Endodermal cell (in vitro differentiated cells): ENCODE data around the gene ZNF865. TPM values are rescaled to one million over a fixed set of nuclear protein-coding genes. Genes with fewer than 3 reads are reported as not detected.
A peak's percentile ranks its signal among the peaks of the same experiment; 100 is the strongest.

Experiments
- DNase-seq: peaks from one replicate; pipeline ENCODE4 v3.0.0-alpha.2; 2017
- H3K27ac ChIP-seq: 2 replicates; pipeline ENCODE4 v1.5.1; 2013; ENCODE audit warnings: mild to moderate bottlenecking, low read depth, low read length, moderate library complexity
- H3K27me3 ChIP-seq: 2 replicates; pipeline ENCODE4 v1.6.1; 2013; ENCODE audit warnings: mild to moderate bottlenecking, low read length, moderate library complexity; ENCODE audit not compliant: insufficient read depth, control insufficient read depth, poor library complexity, severe bottlenecking
- H3K36me3 ChIP-seq: 2 replicates; pipeline ENCODE4 v1.7.0; 2013; ENCODE audit warnings: mild to moderate bottlenecking, low read length, moderate library complexity; ENCODE audit not compliant: control insufficient read depth, insufficient read depth
- H3K4me1 ChIP-seq: one replicate; pipeline ENCODE4 v1.7.0; 2013; ENCODE audit warnings: low read length; ENCODE audit not compliant: control insufficient read depth, insufficient read depth
- H3K4me3 ChIP-seq: 2 replicates; pipeline ENCODE4 v1.5.1; 2013; ENCODE audit warnings: mild to moderate bottlenecking, low read length, moderate library complexity
- H3K9ac ChIP-seq: 2 replicates; pipeline ENCODE4 v1.6.1; 2013; ENCODE audit warnings: mild to moderate bottlenecking, low read length, moderate library complexity; ENCODE audit not compliant: poor library complexity, severe bottlenecking; ENCODE audit errors: extremely low read depth
- H3K9me3 ChIP-seq: 2 replicates; pipeline ENCODE4 v1.6.1; 2013; ENCODE audit warnings: mild to moderate bottlenecking, low read length, moderate library complexity; ENCODE audit not compliant: control insufficient read depth
- H3K27ac Mint-ChIP-seq: 2 replicates; pipeline ENCODE4 v1.8.0; 2020; ENCODE audit warnings: mixed read lengths
- H3K27me3 Mint-ChIP-seq: 2 replicates; pipeline ENCODE4 v1.8.0; 2021; ENCODE audit warnings: mild to moderate bottlenecking, mixed read lengths; ENCODE audit not compliant: insufficient read depth
- H3K36me3 Mint-ChIP-seq: 2 replicates; pipeline ENCODE4 v1.8.0; 2020; ENCODE audit warnings: low read depth, mixed read lengths
- H3K4me1 Mint-ChIP-seq: 2 replicates; pipeline ENCODE4 v1.8.0; 2020; ENCODE audit warnings: mixed read lengths
- H3K4me3 Mint-ChIP-seq: 2 replicates; pipeline ENCODE4 v1.8.0; 2020; ENCODE audit warnings: mild to moderate bottlenecking, moderate library complexity, mixed read lengths
- H3K9me3 Mint-ChIP-seq: 2 replicates; pipeline ENCODE4 v1.8.0; 2020; ENCODE audit warnings: mild to moderate bottlenecking, mixed read lengths
- CTCF ChIP-seq: fragments of 200-600 bp; sonication (generic); conservative IDR thresholded peaks from 2 replicates; pipeline ENCODE4 v1.5.0; 2021; ENCODE audit warnings: antibody characterized with exemption, mild to moderate bottlenecking
- WGBS, 2 experiments: methylation state at CpG; one replicate each; pipeline versions ENCODE4 v1.1.5 to v1.1.7; 2013; ENCODE audit warnings: missing lambda C conversion rate in 2 of 2, mixed read lengths in 1 of 2; ENCODE audit not compliant: insufficient coverage in 1 of 2, insufficient read length in 1 of 2; 5-methylcytosine and 5-hydroxymethylcytosine counted together
- total RNA-seq, 2 donors: library from RNA; stranded (reverse); fragmentation: NEBNext Ultra II Directional in 1 of 2; extraction: Animal tissue kit (Norgen Biotek cat#: 25700) in 1 of 2; gene quantifications; 2 replicates in 1 of 2; 3 replicates in 1 of 2; pipeline ENCODE4 v1.2.1, GENCODE V29; 2021

The ZNF865 gene
- total RNA-seq, 2 donors from 2014 or later, result 14.5 to 14.9 TPM

DNA sequence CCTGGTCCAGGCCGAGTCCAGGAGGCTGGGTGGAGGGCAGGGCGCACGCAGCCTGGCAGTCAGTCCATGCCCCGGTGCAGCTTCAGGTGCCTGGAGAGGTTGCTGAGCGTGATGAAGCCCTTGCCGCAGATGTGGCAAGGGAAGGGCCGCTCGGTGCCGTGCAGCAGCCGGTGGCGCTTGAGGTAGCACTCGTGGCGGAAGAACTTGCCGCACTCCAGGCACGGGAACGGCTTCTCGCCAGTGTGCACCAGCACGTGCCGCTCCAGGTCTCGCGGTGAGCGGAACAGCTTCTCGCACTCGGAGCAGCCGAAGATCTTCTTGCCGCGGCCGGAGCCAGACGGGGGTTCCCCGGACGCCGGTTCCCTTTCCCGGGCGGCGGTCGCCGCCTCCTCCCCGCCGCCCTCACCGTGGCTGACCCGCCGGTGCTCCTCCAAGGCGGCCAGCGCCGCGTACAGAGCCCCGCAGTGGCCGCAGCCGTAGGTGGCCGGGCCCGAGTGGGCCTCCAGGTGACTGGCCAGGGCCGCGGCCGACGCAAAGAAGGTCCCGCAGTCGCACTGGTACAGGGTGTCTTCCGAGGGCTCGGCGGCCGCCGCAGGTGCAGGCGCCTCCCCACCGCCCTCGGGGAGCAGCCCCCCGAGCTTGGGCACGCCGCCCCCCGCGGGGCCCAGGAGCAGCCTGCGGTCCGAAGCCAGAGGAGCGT lies 12.9 kb upstream of the ZNF865 start:
- H3K4me1 Mint-ChIP-seq, result peaks cover 9% of the 10 kb centered on the region
- WGBS, 2 experiments, result 95% methylated on average over 57 to 73 of the region's 73 CpGs
- no peak for TF ChIP-seq CTCF
- no peak for DNase-seq
- H3K27me3 Mint-ChIP-seq, result peaks cover 21% of the 10 kb centered on the region
- H3K4me3 Mint-ChIP-seq, result no peak overlapping the region
- Histone ChIP-seq H3K36me3 (peaks cover 34% of the 10 kb centered on the region), H3K4me3 (no peak overlapping the region), H3K27ac (no peak overlapping the region), H3K27me3 (no peaks in the 10 kb centered on the region), H3K9ac (no peak overlapping the region), H3K4me1 (no peaks in the 10 kb centered on the region), H3K9me3 (no peaks in the 10 kb centered on the region)
- H3K36me3 Mint-ChIP-seq, result peaks cover 39% of the 10 kb centered on the region
- no peak overlapping the region for H3K27ac Mint-ChIP-seq
- no peaks in the 10 kb centered on the region for H3K9me3 Mint-ChIP-seq

- Histone ChIP-seq H3K4me1 (no peaks in the 10 kb centered on the region), H3K9me3 (no peaks in the 10 kb centered on the region), H3K9ac (no peak overlapping the region), H3K27me3 (no peaks in the 10 kb centered on the region), H3K36me3 (peaks cover 34% of the 10 kb centered on the region), H3K27ac (no peak overlapping the region), H3K4me3 (no peak overlapping the region)
- Mint-ChIP-seq H3K4me1 (peaks cover 9% of the 10 kb centered on the region), H3K9me3 (no peaks in the 10 kb centered on the region), H3K27me3 (peaks cover 21% of the 10 kb centered on the region), H3K4me3 (no peak overlapping the region), H3K36me3 (peaks cover 39% of the 10 kb centered on the region), H3K27ac (peak overlapping the region; percentile 44)
- peak; percentile 72 for DNase-seq
- TF ChIP-seq CTCF, result peak; percentile 16
- WGBS, 2 experiments, result 96 to 97% methylated on average over 43 to 68 of the region's 68 CpGs
These were observed 12.2 kb upstream of the ZNF865 start for GRCh38 chr19:55593096-55593772.

GRCh38 chr19:55594996-55595545 lies 10.4 kb upstream of the ZNF865 start:
- peaks cover 44% of the 10 kb centered on the region for H3K36me3 Mint-ChIP-seq
- Histone ChIP-seq H3K36me3 (peaks cover 34% of the 10 kb centered on the region), H3K9me3 (no peaks in the 10 kb centered on the region), H3K27me3 (no peaks in the 10 kb centered on the region), H3K9ac (no peak overlapping the region), H3K27ac (no peak overlapping the region), H3K4me1 (no peaks in the 10 kb centered on the region), H3K4me3 (no peak overlapping the region)
- no peak for TF ChIP-seq CTCF
- H3K27ac Mint-ChIP-seq, result no peak overlapping the region
- no peak for DNase-seq
- peaks cover 18% of the 10 kb centered on the region for H3K27me3 Mint-ChIP-seq
- peaks cover 7% of the 10 kb centered on the region for H3K4me1 Mint-ChIP-seq
- peaks cover 4% of the 10 kb centered on the region for H3K9me3 Mint-ChIP-seq
- H3K4me3 Mint-ChIP-seq, result no peak overlapping the region
- 84 to 92% methylated on average over 3 to 4 of the region's 4 CpGs for WGBS, 2 experiments
